Measurements from ENCODE around the gene PPM1H.

DNA sequence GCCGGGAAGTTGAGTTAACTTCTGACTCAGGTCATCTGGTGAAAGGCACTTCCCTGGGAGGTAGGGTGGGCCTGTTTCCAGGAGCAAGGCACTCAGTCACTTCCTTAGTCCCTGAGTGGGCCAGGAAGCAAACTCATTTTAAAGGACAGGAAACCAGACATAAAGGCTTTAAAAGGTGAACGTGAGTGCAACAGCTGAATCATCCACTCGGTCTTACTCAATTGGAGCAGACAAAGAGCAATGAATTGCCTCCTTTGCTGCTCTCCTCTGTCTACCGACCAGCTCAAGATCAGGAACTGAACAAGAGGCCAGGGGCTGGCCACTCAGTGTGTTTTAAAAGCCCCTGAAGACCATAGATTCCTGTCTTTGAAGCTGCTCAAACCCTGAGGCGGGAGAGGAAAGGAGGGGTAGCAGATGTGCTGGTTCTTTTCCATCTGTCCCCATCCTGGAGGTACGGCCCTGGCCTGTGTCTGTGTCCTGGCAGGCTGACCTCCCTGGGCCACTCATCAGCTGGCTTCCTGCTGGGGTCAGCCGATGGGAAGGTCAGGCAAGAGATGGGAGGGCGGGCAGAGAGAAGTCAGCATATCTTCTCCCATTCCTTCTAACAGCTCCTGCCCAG lies 148.9 kb downstream of the PPM1H start:
- TF ChIP-seq, protein P1, sequence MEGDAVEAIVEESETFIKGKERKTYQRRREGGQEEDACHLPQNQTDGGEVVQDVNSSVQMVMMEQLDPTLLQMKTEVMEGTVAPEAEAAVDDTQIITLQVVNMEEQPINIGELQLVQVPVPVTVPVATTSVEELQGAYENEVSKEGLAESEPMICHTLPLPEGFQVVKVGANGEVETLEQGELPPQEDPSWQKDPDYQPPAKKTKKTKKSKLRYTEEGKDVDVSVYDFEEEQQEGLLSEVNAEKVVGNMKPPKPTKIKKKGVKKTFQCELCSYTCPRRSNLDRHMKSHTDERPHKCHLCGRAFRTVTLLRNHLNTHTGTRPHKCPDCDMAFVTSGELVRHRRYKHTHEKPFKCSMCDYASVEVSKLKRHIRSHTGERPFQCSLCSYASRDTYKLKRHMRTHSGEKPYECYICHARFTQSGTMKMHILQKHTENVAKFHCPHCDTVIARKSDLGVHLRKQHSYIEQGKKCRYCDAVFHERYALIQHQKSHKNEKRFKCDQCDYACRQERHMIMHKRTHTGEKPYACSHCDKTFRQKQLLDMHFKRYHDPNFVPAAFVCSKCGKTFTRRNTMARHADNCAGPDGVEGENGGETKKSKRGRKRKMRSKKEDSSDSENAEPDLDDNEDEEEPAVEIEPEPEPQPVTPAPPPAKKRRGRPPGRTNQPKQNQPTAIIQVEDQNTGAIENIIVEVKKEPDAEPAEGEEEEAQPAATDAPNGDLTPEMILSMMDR (IDR thresholded peaks at IDR 0.05) = no peak
- TF ChIP-seq POLR2A (IDR thresholded peaks at IDR 0.05) (no peak), POLR2AphosphoS5 (IDR thresholded peaks at IDR 0.05; ENCODE audit: insufficient read depth in 1 of 2, low read depth in 1 of 2) (peak; percentile 37 to 70)

Data from vagina (tissue), 2 donors.